Urothelium cell line (cell line): ENCODE results near the gene EFNA2.
A peak's percentile ranks its signal among the peaks of the same experiment; 100 is the strongest.
"Not testable (repeated sequence)": the region's sequence is repeated elsewhere in the genome, so short reads cannot be mapped to it uniquely, and the experiment has no call there.

Source experiments
- DNase-seq: peaks from one replicate; pipeline ENCODE4 v3.0.0; 2011; ENCODE audit warnings: low spot score, mixed read lengths
- FAIRE-seq: peaks from 2 replicates; lab custom pipeline; 2011; peaks lifted over from hg19 to GRCh38; lab: Jason Lieb, UNC

The EFNA2 gene

GRCh38 chr19:1285737-1286360, at the start of gene EFNA2:
Gene EFNA2 (plus strand): TSS chr19:1285873. CDS start chr19:1286169, 296 bp downstream.
- DNase-seq (no peak), FAIRE-seq (no peak)

GRCh38 chr19:1236576-1236975, 49.1 kb upstream of the EFNA2 start:
- FAIRE-seq, result no peak
- DNase-seq, result peak; percentile 21

GRCh38 chr19:1237027-1237659, 48.5 kb upstream of the EFNA2 start:
- FAIRE-seq, result no peak

GRCh38 chr19:1237754-1238368, 47.8 kb upstream of the EFNA2 start, which contains the start of gene CBARP:
Gene CBARP (minus strand): TSS chr19:1238005. CDS start chr19:1236100, 1,905 bp downstream.
- DNase-seq (peak; percentile 38), FAIRE-seq (no peak)

More at GRCh38 chr19:1237027-1237659, 48.5 kb upstream of the EFNA2 start:
- DNase-seq, result no peak

GRCh38 chr19:1238369-1239303, 47.0 kb upstream of the EFNA2 start:
- FAIRE-seq (no peak), DNase-seq (no peak)

GRCh38 chr19:1239420-1239795, 46.3 kb upstream of the EFNA2 start:
- FAIRE-seq (no peak), DNase-seq (no peak)

GRCh38 chr19:1239796-1240737, 45.6 kb upstream of the EFNA2 start:
- no peak for FAIRE-seq
- peak; percentile 93 for DNase-seq

- no peak for FAIRE-seq
- no peak for DNase-seq
These were observed 44.7 kb upstream of the EFNA2 start for GRCh38 chr19:1240925-1241324.

GRCh38 chr19:1241417-1242095, 44.1 kb upstream of the EFNA2 start, which contains the start of gene ATP5F1D:
Gene ATP5F1D (plus strand): TSS chr19:1241751. CDS start chr19:1241851, 100 bp downstream.
- DNase-seq (peak; percentile 91), FAIRE-seq (peak; percentile 69)

GRCh38 chr19:1243768-1244692, 41.6 kb upstream of the EFNA2 start:
- peak; percentile 64 for DNase-seq

GRCh38 chr19:1244693-1245451, 40.8 kb upstream of the EFNA2 start:
- DNase-seq (no peak), FAIRE-seq (no peak)

More at GRCh38 chr19:1243768-1244692, 41.6 kb upstream of the EFNA2 start:
- no peak for FAIRE-seq

GRCh38 chr19:1245494-1246264, 40.0 kb upstream of the EFNA2 start:
- DNase-seq (no peak), FAIRE-seq (no peak)

- not testable (repeated sequence) for FAIRE-seq, DNase-seq
These were observed 39.2 kb upstream of the EFNA2 start for GRCh38 chr19:1246265-1247087.

- FAIRE-seq, result no peak
- no peak for DNase-seq
These were observed 37.9 kb upstream of the EFNA2 start for GRCh38 chr19:1247748-1248138.

- FAIRE-seq (no peak), DNase-seq (peak; percentile 74)
These were observed 37.4 kb upstream of the EFNA2 start, which contains the start of gene MIDN for GRCh38 chr19:1248139-1248785. Gene MIDN (plus strand): TSS chr19:1248583. CDS start chr19:1250297, 1,714 bp downstream.
